HG03108 (cell line): ENCODE results near the gene CSNK2A3.

Source experiments
- ATAC-seq: cut with Tn5 transposase; IDR thresholded peaks from one replicate; pipeline ENCODE4 v1.9.1; 2021; ENCODE audit warnings: moderate library complexity; ENCODE audit not compliant: unreplicated experiment

Gene CSNK2A3

GRCh38 chr11:11338304-11338703 lies 14.7 kb downstream of the CSNK2A3 start:
- no peak for ATAC-seq

- ATAC-seq, result no peak
Measured at GRCh38 chr11:11336664-11337063, 16.4 kb downstream of the CSNK2A3 start.

GRCh38 chr11:11335043-11335442 lies 18.0 kb downstream of the CSNK2A3 start:
- no peak for ATAC-seq

GRCh38 chr11:11334607-11335006 lies 18.4 kb downstream of the CSNK2A3 start:
- ATAC-seq, result no peak

- ATAC-seq, result no peak
Measured at GRCh38 chr11:11332141-11332710, 20.8 kb downstream of the CSNK2A3 start.

- ATAC-seq, result no peak
Measured at GRCh38 chr11:11329062-11329806, 23.8 kb downstream of the CSNK2A3 start.

- no peak for ATAC-seq
Measured at GRCh38 chr11:11324090-11324489, 29.0 kb downstream of the CSNK2A3 start.

GRCh38 chr11:11322101-11322500 lies 30.9 kb downstream of the CSNK2A3 start:
- ATAC-seq, result no peak

- no peak for ATAC-seq
Measured at GRCh38 chr11:11320825-11321224, 32.2 kb downstream of the CSNK2A3 start.

- ATAC-seq, result peak; percentile 54
Measured at GRCh38 chr11:11318961-11319360, 34.1 kb downstream of the CSNK2A3 start.

GRCh38 chr11:11318461-11318860 lies 34.6 kb downstream of the CSNK2A3 start:
- no peak for ATAC-seq

- ATAC-seq, result no peak
Measured at GRCh38 chr11:11316651-11317230, 36.3 kb downstream of the CSNK2A3 start.

- no peak for ATAC-seq
Measured at GRCh38 chr11:11313902-11314692, 39.0 kb downstream of the CSNK2A3 start.

- no peak for ATAC-seq
Measured at GRCh38 chr11:11313426-11313825, 39.6 kb downstream of the CSNK2A3 start.

- ATAC-seq, result no peak
Measured at GRCh38 chr11:11312738-11313137, 40.3 kb downstream of the CSNK2A3 start.

GRCh38 chr11:11311169-11311568 lies 41.9 kb downstream of the CSNK2A3 start:
- ATAC-seq, result no peak

GRCh38 chr11:11309906-11310305 lies 43.1 kb downstream of the CSNK2A3 start:
- ATAC-seq, result no peak

- no peak for ATAC-seq
Measured at GRCh38 chr11:11308249-11308648, 44.8 kb downstream of the CSNK2A3 start.

- ATAC-seq, result no peak
Measured at GRCh38 chr11:11306855-11307254, 46.2 kb downstream of the CSNK2A3 start.

- ATAC-seq, result no peak
Measured at GRCh38 chr11:11304550-11304949, 48.5 kb downstream of the CSNK2A3 start.

GRCh38 chr11:11302565-11302964 lies 50.5 kb downstream of the CSNK2A3 start:
- no peak for ATAC-seq
